Panc1 (cell line): ENCODE data around the gene DZANK1.
"Not testable (repeated sequence)": the region's sequence is repeated elsewhere in the genome, so short reads cannot be mapped to it uniquely, and the experiment has no call there.

ENCODE experiments used
- POLR2AphosphoS5 ChIP-seq: IDR thresholded peaks from 2 replicates; pipeline ENCODE4 v1.6.1; 2012; ENCODE audit warnings: mild to moderate bottlenecking, low read depth, low read length, moderate library complexity
- SIN3A ChIP-seq: IDR thresholded peaks from 2 replicates; pipeline ENCODE4 v1.6.1; 2012; ENCODE audit warnings: low read depth, mild to moderate bottlenecking, low read length, moderate library complexity, borderline replicate concordance; ENCODE audit not compliant: insufficient read depth
- TF ChIP-seq, protein P1 (sequence below): fragments of 450-650 bp; IDR thresholded peaks from 2 replicates; pipeline ENCODE4 v1.5.1; 2017; ENCODE audit warnings: mild to moderate bottlenecking
- TF ChIP-seq, protein P2 (sequence below), 2 experiments: IDR thresholded peaks; 2 replicates each; pipeline ENCODE4 v1.6.1; 2011 to 2012; ENCODE audit warnings: low read depth in 2 of 2, control low read depth in 1 of 2, low read length in 1 of 2, mild to moderate bottlenecking in 1 of 2, moderate library complexity in 1 of 2; ENCODE audit not compliant: insufficient read depth in 1 of 2

- TF ChIP-seq, protein P1, sequence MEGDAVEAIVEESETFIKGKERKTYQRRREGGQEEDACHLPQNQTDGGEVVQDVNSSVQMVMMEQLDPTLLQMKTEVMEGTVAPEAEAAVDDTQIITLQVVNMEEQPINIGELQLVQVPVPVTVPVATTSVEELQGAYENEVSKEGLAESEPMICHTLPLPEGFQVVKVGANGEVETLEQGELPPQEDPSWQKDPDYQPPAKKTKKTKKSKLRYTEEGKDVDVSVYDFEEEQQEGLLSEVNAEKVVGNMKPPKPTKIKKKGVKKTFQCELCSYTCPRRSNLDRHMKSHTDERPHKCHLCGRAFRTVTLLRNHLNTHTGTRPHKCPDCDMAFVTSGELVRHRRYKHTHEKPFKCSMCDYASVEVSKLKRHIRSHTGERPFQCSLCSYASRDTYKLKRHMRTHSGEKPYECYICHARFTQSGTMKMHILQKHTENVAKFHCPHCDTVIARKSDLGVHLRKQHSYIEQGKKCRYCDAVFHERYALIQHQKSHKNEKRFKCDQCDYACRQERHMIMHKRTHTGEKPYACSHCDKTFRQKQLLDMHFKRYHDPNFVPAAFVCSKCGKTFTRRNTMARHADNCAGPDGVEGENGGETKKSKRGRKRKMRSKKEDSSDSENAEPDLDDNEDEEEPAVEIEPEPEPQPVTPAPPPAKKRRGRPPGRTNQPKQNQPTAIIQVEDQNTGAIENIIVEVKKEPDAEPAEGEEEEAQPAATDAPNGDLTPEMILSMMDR, result not testable (repeated sequence)
- TF ChIP-seq SIN3A, POLR2AphosphoS5: not testable (repeated sequence)
- TF ChIP-seq, protein P2, sequence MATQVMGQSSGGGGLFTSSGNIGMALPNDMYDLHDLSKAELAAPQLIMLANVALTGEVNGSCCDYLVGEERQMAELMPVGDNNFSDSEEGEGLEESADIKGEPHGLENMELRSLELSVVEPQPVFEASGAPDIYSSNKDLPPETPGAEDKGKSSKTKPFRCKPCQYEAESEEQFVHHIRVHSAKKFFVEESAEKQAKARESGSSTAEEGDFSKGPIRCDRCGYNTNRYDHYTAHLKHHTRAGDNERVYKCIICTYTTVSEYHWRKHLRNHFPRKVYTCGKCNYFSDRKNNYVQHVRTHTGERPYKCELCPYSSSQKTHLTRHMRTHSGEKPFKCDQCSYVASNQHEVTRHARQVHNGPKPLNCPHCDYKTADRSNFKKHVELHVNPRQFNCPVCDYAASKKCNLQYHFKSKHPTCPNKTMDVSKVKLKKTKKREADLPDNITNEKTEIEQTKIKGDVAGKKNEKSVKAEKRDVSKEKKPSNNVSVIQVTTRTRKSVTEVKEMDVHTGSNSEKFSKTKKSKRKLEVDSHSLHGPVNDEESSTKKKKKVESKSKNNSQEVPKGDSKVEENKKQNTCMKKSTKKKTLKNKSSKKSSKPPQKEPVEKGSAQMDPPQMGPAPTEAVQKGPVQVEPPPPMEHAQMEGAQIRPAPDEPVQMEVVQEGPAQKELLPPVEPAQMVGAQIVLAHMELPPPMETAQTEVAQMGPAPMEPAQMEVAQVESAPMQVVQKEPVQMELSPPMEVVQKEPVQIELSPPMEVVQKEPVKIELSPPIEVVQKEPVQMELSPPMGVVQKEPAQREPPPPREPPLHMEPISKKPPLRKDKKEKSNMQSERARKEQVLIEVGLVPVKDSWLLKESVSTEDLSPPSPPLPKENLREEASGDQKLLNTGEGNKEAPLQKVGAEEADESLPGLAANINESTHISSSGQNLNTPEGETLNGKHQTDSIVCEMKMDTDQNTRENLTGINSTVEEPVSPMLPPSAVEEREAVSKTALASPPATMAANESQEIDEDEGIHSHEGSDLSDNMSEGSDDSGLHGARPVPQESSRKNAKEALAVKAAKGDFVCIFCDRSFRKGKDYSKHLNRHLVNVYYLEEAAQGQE (IDR thresholded peaks at IDR 0.05; ENCODE audit: insufficient read depth in 1 of 2, low read depth in 2 of 2, low read length in 1 of 2), result not testable (repeated sequence)
These were observed 91.3 kb downstream of the DZANK1 start for GRCh38 chr20:18375551-18375950.
